Heart left ventricle (tissue), 16 donors: Measurements from ENCODE around the gene SCFD2. TPM values are rescaled to one million over a fixed set of nuclear protein-coding genes. Genes with fewer than 3 reads are reported as not detected.

Experiments
- ATAC-seq, 4 donors: fragments of 200-7000 bp; cut with Tn5 transposase; one replicate each; pipeline ENCODE4 v1.9.1; 2020 to 2022; ENCODE audit warnings: moderate library complexity in 4 of 4, mild to moderate bottlenecking in 3 of 4, moderate number of reproducible peaks in 1 of 4
- DNase-seq, 5 donors: peaks; one replicate each; pipeline ENCODE4 v3.0.0-alpha.2; 2020
- H3K27ac ChIP-seq, 12 donors: fragments of 200-600 bp; sonication (generic) in 4 of 12; one replicate each; pipeline versions ENCODE4 v1.5.0 to v1.8.0; 2016 to 2022; ENCODE audit warnings: mild to moderate bottlenecking in 2 of 12
- H3K27me3 ChIP-seq, 9 donors: fragments of 200-600 bp; sonication (generic) in 2 of 9; one replicate each; pipeline versions ENCODE4 v1.5.1 to v1.8.0; 2016 to 2022; ENCODE audit warnings: mild to moderate bottlenecking in 3 of 9
- H3K36me3 ChIP-seq, 9 donors: fragments of 200-600 bp; sonication (generic) in 2 of 9; one replicate each; pipeline versions ENCODE4 v1.5.0 to v1.8.0; 2018 to 2022; ENCODE audit warnings: mild to moderate bottlenecking in 2 of 9
- H3K4me1 ChIP-seq, 12 donors: fragments of 200-600 bp; sonication (generic) in 4 of 12; one replicate each; pipeline versions ENCODE4 v1.5.0 to v1.8.0; 2016 to 2022; ENCODE audit warnings: mild to moderate bottlenecking in 3 of 12
- H3K4me3 ChIP-seq, 12 donors: fragments of 200-600 bp; sonication (generic) in 4 of 12; one replicate each; pipeline versions ENCODE4 v1.5.0 to v1.8.0; 2017 to 2022; ENCODE audit warnings: mild to moderate bottlenecking in 9 of 12, moderate library complexity in 4 of 12
- H3K9me3 ChIP-seq, 12 donors: fragments of 200-600 bp; sonication (generic) in 4 of 12; one replicate each; pipeline versions ENCODE4 v1.5.0 to v1.8.0; 2016 to 2022; ENCODE audit warnings: mild to moderate bottlenecking in 1 of 12
- CTCF ChIP-seq, 12 donors: fragments of 200-600 bp; sonication (generic) in 4 of 12; IDR thresholded peaks; one replicate each; pipeline versions ENCODE4 v1.5.0 to v1.8.0; 2018 to 2022; ENCODE audit warnings: antibody characterized with exemption in 12 of 12, mild to moderate bottlenecking in 5 of 12
- POLR2A ChIP-seq, 2 donors: fragments of 450-650 bp; IDR thresholded peaks; one replicate each; pipeline ENCODE4 v1.6.1; 2017; ENCODE audit warnings: antibody characterized with exemption in 2 of 2, mild to moderate bottlenecking in 2 of 2, moderate library complexity in 2 of 2
- WGBS, 4 donors: extraction: QIAGEN DNeasy Blood & Tissue Kit in 2 of 4; methylation state at CpG; one replicate each; pipeline versions ENCODE4 v1.1.5 to v1.1.7; 2013 to 2018; 5-methylcytosine and 5-hydroxymethylcytosine counted together
- intact Hi-C, 10 donors: fragments of 100-400 bp; cut with DNase I; formaldehyde crosslinking; loops; one replicate each; pipeline versions ENCODE4 v1.11.1 to v1.14.2; 2022
- polyA plus RNA-seq, 2 donors: library from polyadenylated mRNA; stranded (reverse); fragments of 200-250 nt; gene quantifications; one replicate each; pipeline ENCODE4 v1.2.3, GENCODE V29; 2013
- total RNA-seq, 9 donors: library from RNA; depleted of rRNA in 2 of 9; stranded (reverse); fragments of >200 nt in 2 of 9; fragmentation: NEBNext Ultra II Directional in 3 of 9; extraction: Animal tissue kit (Norgen Biotek cat#: 25700) in 3 of 9; gene quantifications; one replicate each; pipeline versions ENCODE4 v1.1.0 to v1.2.4, GENCODE V29; 2016 to 2023
- donor health status: ischemic (EF 13 %, LVEDD 7.1; RV severe dilation, severe dysfunction).
- donor health status: healthy with polysubstance abuse.
- donor health status: DM: no; HTN: yes; CAD: no.
- donor health status: DM: no; HTN: no; CAD: no.
- donor health status: ischemic (EF 25% LVEDD 6.9; RV normal size, moderate dysfunction).
- donor health status: ischemic (EF 25% LVEDD 5.7; RV mildly dilated, moderate dysfunction).
- donor health status: healthy.
- donor health status: DM: yes; HTN: yes; CAD: no.
- donor health status: ischemic (EF 35%, LVEDD 5.7; RV mildly dilated, moderate dysfunction).
- donor health status: nonischemic (EF 11% LVEDD 7.7; RV severe dilation, severe dysfunction).
- donor health status: DM: yes; HTN: yes; CAD: no.
- donor health status: PGD.
- donor health status: ischemic (EF 29% LVEDD 5.4; RV normal size, mild dysfunction).
- donor health status: nonischemic (EF 23%, LVEDD 6.1; RV moderate dilation, normal function).

The SCFD2 gene
- total and polyA plus RNA-seq, 11 donors = 3.7 to 14.0 (median 9.8) TPM

- no peak for DNase-seq
- Histone ChIP-seq H3K27ac (no peak overlapping the region), H3K27me3 (no peaks in the 10 kb centered on the region), H3K4me3 (no peak overlapping the region), H3K4me1 (peaks cover 0 to 11% (median 0%) of the 10 kb centered on the region in 12 donors), H3K36me3 (no peaks in the 10 kb centered on the region), H3K9me3 (no peaks in the 10 kb centered on the region)
- WGBS, 4 donors = 74 to 82% (median 77%) methylated on average over 7 of the region's 7 CpGs
- intact Hi-C loops = loop anchor here (2.0 to 10.0 kb wide), 10 partner anchors 179 to 1037 kb away; partner anchors contain the start of gene FIP1L1 (in 1 of the 10)
- TF ChIP-seq CTCF (IDR thresholded peaks at IDR 0.05) = no peak
- TF ChIP-seq POLR2A (IDR thresholded peaks at IDR 0.05) = no peak
- no peak for ATAC-seq
Observed at GRCh38 chr4:53195815-53196661, 169.8 kb downstream of the SCFD2 start.

GRCh38 chr4:53194727-53195126 is 171.1 kb downstream of the SCFD2 start:
- intact Hi-C loops = loop anchor here (5.0 to 10.0 kb wide), 9 partner anchors 177 to 1038 kb away; partner anchors contain the start of gene FIP1L1 (in 1 of the 10)

DNA sequence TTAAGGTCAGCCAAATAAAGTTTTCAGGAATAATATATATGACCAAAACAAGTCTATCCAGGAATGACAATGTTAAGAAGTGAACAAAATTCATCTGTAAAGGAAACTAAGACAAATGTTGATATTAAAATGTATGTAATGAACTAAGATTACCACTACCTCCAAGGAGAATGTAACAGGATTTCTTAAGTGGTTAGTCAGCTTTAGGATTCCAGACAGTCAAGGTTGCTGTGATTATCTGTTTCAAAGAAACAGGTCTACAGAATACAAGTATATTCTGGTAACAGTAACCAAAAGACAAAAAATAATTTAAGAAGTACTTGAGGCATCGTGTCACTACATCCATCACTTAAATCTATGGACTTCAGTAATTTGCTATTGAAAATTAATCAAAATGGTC is 172.8 kb downstream of the SCFD2 start:
- ATAC-seq (no peak), DNase-seq (no peak)
- 87 to 95% (median 93%) methylated on average over 1 of the region's 1 CpG for WGBS, 4 donors
- Histone ChIP-seq H3K36me3 (no peaks in the 10 kb centered on the region), H3K27me3 (no peaks in the 10 kb centered on the region), H3K4me3 (no peak overlapping the region), H3K9me3 (no peaks in the 10 kb centered on the region), H3K27ac (no peak overlapping the region), H3K4me1 (peaks cover 0 to 8% (median 0%) of the 10 kb centered on the region in 12 donors)
- TF ChIP-seq CTCF (IDR thresholded peaks at IDR 0.05) (no peak), POLR2A (IDR thresholded peaks at IDR 0.05) (no peak)
- intact Hi-C loops = loop anchor here in 7 of 10 donors (10.0 kb wide), 5 partner anchors 178 to 732 kb away; partner anchors contain the start of gene FIP1L1 (in 1 of the 7)

More at GRCh38 chr4:53194727-53195126, 171.1 kb downstream of the SCFD2 start:
- peaks cover 0 to 11% (median 0%) of the 10 kb centered on the region in 12 donors for H3K4me1 ChIP-seq
- DNase-seq (no peak), ATAC-seq (no peak)
- TF ChIP-seq POLR2A (IDR thresholded peaks at IDR 0.05) (no peak), CTCF (IDR thresholded peaks at IDR 0.05) (no peak)
- 91 to 93% (median 93%) methylated on average over 5 of the region's 5 CpGs for WGBS, 4 donors
- H3K9me3 ChIP-seq = no peaks in the 10 kb centered on the region
- H3K4me3 ChIP-seq = no peak overlapping the region
- H3K27ac ChIP-seq = no peak overlapping the region
- no peaks in the 10 kb centered on the region for H3K36me3 ChIP-seq
- H3K27me3 ChIP-seq = no peaks in the 10 kb centered on the region

DNA sequence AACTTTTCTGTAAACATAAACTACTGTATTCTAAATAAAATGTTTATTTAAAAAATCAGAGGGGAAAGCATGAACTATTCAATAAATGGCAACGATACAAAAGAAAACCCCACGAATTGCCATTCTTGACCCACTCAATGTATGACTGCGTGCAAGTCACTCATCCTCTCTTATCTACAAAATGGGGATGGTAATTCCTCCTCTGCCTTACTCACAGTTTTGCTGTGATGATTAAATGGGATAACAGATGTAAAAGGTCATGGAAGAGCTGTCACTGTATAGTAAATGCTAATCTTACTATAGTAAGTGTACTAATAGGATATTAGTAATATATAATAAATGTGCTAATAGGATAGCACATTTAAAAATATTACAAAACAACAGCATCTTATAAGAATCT is 173.4 kb downstream of the SCFD2 start:
- Histone ChIP-seq H3K27ac (no peak overlapping the region), H3K27me3 (no peaks in the 10 kb centered on the region), H3K4me1 (peaks cover 0 to 2% (median 0%) of the 10 kb centered on the region in 12 donors), H3K4me3 (no peak overlapping the region), H3K9me3 (no peaks in the 10 kb centered on the region), H3K36me3 (no peaks in the 10 kb centered on the region)
- TF ChIP-seq CTCF (IDR thresholded peaks at IDR 0.05) (no peak), POLR2A (IDR thresholded peaks at IDR 0.05) (no peak)
- WGBS, 4 donors = 88 to 91% (median 90%) methylated on average over 3 of the region's 3 CpGs
- ATAC-seq (no peak), DNase-seq (no peak)
- intact Hi-C loops = loop anchor here in 7 of 10 donors (10.0 kb wide), 5 partner anchors 178 to 732 kb away; partner anchors contain the start of gene FIP1L1 (in 1 of the 7)
